Stimulated activated CD8-positive, alpha-beta memory T cell treated with anti-CD3 and anti-CD28 coated beads, Interleukin-7, amount 100 ng/mL, for 24 hours (primary cell): ENCODE results near the gene SAMD7.
A peak's percentile ranks its signal among the peaks of the same experiment; 100 is the strongest.

Experiments used
- DNase-seq: peaks from one replicate; pipeline ENCODE4 v3.0.0-alpha.2; 2020; ENCODE audit warnings: low read depth

SAMD7 gene, protein sequence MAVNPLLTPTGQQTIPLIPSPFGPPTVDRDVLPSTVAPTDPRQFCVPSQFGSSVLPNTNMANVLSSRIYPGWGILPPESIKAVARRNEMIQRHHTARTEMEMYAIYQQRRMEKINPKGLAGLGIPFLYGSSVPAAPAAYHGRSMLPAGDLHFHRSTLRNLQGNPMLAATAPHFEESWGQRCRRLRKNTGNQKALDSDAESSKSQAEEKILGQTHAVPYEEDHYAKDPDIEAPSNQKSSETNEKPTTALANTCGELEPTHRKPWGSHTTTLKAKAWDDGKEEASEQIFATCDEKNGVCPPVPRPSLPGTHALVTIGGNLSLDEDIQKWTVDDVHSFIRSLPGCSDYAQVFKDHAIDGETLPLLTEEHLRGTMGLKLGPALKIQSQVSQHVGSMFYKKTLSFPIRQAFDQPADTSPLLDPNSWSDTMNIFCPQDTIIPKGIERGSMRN

DNA sequence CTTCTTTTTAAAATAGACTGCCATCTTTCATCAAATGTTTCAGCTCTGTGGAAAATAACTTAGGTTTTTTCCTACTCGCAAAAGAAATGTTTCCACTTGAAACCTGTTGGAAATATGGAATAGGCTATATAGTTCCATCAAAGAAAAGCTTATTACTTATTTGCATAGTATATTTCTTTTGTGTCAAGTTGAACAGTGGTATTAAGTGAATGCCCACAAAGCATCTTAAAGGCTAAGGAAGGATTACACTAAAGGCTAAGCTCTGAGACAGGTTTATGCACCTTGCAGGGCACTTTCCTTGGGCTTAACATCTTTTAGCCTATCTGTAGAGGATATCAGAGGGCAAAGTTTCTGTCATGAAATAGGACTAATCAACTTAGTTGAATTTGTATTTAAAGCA, at the start of gene SAMD7:
Gene SAMD7 (plus strand): TSS at position 301 of the 400 bp plus-strand sequence. CDS start 7,927 bp downstream, outside the sequence.
- no peak for DNase-seq

DNA sequence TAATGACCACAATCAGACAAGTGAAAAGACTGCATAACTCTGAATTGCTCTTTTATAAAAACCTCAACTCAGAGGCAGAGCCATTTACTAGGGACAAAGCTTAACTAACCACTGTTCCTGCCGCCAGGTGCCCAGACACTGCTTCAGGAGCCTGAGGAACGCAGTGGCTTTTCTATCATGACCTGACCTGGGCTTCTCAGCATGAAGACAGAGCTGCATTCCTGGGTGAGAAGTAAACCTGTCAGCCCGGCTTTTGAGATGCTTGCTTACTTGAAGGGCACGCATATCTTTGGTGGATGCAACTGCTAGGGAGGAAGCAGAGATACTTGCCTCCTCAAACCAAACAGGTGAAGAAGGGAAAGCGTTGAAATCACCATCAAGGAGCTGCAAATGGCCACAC, 49.5 kb upstream of the SAMD7 start:
- DNase-seq = no peak

GRCh38 chr3:169863458-169863899, 47.9 kb upstream of the SAMD7 start:
- DNase-seq = peak; percentile 25

- no peak for DNase-seq
These were observed 47.1 kb upstream of the SAMD7 start for GRCh38 chr3:169864270-169864669.

- peak; percentile 4 for DNase-seq
These were observed 46.1 kb upstream of the SAMD7 start for GRCh38 chr3:169865176-169865767.

GRCh38 chr3:169867584-169868210, 43.7 kb upstream of the SAMD7 start:
- DNase-seq = no peak

DNA sequence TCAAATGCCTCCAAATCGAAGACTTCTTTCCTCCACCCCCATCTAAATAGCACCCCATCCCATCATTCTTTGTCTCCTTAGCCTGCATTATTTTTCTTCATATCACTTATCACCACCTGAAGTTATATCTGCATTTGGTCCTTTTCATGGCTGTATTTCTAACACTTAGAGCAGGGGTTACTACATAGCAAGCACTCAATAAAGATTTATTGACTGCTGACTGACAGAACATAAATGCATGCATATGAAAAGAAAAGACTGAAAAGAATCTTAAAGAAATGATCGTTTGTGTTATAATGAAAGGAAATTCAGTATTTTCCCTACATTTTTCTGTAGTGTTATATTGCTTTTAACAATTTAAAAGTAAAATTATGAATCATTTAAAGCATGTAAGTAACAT, 43.0 kb upstream of the SAMD7 start:
- no peak for DNase-seq

DNA sequence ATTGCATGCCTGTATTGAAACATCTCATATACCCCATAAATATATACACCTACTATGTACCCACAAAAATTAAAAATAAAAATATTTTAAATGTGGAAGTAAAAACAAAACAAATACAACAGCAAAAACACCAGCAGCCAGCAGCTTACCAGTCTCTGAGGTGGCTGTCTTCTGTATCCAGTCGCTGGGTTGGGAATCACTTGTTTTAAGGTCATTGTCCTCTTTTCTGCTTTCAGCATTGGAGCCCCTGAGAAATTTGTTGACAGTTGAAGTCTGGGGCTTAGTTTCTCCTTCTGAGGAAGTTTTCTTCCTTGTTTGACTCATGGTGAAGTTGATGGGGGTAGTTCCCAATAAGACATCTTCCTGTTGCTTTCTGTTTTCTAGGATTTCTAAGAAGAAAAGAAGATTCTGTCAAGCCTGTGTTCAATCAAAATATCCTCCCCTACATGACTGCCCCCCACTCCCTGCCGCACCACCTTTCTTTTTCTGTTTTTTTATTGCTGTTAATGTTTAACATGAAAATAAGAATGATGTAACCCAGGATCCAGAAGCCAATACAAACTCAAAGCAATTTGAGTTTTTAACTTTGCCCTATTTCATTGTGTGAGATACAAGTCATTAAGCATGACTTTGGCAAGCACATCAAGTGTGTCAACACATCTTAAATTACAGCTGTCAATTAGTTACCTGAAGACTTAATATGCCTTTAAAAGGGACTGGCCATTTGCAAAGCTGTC, 41.7 kb upstream of the SAMD7 start, which contains the start of gene LRRC31:
Gene LRRC31 (minus strand): TSS at position 452 of the 737 bp plus-strand sequence. CDS start 128 bp downstream, at position 324.
- DNase-seq = no peak

DNA sequence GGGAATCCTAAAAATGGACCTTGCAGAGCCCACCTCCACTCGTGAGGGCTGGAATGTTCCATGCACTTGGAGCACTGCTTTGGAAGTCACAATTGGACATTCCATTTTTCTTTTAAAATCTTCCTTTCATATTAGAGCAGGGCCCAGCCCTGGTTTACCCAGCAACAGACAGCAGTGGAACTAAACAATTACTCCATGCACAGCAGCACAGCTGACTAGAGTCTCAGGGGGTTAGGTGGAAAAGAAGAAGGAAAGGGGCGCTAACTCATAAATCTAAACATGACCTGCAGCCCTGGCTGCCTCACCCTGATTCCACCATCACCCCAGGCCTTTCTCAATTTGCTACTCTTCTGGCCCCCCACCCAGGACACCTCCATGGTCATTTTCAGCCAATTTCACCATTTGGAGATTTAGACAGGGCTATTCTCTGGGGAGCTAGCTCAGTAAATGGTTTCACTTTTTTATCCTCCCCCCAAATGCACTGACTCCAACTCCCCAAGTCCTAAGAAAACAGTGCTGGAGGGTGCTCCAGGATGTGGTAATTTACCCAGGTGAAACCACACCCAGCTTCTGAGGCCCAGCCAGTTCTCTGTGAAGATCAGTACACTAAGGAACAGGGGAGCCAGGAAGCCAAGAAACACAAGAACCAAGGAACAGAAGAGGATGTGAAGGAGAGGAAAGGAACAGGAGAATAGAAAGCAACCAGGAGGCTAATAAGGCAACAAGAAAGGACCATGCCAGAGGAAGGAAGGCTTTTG, 40.1 kb upstream of the SAMD7 start:
- DNase-seq = no peak

- DNase-seq = no peak
These were observed 32.3 kb upstream of the SAMD7 start for GRCh38 chr3:169879013-169879557.

DNA sequence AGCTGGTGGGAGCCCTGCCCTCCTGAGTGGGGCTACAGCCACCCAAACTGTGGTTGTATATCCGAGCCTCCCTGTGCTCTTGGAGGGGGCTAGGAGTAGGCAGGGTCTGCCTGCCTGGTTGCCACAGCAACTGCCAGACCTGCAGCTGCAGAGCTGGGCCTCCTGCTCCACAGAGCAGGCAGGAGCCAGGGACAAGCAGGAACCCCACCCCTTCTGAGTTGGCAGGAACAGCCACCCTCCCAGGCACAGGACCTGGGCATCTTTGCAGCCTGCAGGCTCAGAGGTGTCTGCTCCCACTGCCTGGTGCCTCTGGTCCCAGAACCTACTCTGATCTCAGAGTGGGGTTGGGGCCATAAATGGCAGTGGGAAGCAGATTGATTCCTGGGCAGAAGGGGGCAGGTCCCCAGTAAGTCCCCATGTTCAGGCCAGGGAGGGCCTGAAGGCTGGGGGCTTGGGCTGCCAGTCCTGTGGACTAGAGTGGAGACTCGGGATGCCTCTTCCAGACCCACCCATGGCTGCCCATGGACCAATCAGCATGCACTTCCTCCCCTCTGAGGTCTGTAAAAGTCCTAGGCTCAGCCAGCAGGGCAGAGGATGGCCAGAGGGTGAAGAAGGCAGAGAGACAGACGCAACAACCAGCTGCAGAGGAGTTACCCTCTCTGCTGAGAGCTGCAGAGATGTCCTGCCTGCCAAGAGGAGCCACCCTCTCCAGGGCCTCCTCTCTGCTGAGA, 31.4 kb upstream of the SAMD7 start:
- no peak for DNase-seq

- no peak for DNase-seq
These were observed 30.7 kb upstream of the SAMD7 start for GRCh38 chr3:169880576-169881250.

GRCh38 chr3:169886671-169887070, 24.7 kb upstream of the SAMD7 start:
- no peak for DNase-seq

GRCh38 chr3:169891886-169892285, 19.5 kb upstream of the SAMD7 start:
- DNase-seq = no peak

DNA sequence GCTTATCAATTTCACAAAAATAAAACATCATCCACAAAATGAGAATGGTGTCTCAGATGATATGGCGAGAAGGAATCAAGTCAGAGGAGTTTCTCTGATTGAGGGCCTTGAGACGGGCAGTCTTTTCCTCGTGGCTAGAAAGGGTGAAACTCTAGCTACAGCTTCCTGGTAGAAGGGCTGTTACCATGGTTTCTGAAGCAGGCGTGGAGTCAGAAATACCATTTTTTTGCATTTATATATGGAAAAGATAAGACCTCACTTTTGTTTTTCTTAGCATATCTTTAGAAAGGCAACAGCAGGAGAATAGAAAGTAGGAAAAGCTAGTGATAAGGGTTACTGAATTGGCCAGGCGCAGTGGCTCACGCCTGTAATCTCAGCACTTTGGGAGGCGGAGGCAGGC, 17.3 kb upstream of the SAMD7 start:
- DNase-seq = no peak

DNA sequence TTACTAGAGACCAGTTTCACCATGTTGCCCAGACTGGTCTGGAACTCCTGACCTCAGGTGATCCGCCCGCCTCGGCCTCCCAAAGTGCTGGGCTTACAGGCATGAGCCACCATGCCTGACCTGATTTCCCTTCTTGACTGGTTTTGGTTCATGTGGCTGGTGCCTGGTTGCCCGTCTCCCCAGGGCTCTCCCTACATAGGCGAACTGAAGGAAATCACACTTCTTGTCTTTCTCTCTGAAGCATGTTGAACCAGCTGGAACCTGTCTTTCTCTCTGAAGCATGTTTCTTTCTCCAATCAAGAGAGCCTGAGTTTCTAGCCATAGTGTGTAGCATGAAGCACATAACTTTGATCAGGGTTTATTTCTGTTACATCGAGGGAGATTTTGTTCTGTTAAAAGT, 16.3 kb upstream of the SAMD7 start:
- DNase-seq = no peak

- no peak for DNase-seq
These were observed 14.1 kb upstream of the SAMD7 start for GRCh38 chr3:169897284-169897683.

DNA sequence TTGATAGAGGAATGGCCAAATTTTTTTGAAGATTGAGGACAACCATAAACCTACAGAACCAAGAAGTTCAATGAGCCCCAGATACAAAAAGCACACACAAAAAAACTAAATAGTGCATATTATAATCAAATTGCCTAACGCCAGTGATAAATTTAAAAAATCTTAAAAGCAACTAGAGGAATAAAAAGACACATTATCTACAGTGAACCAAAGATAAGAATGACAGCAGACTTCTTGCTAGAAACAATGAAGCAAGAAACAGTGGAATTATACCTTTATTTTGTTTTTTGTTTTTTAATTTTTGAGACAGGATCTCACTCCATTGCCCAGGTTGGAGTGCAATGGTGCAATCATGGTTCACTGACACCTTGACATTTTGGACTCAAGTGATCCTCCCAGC, 9.9 kb upstream of the SAMD7 start:
- no peak for DNase-seq

DNA sequence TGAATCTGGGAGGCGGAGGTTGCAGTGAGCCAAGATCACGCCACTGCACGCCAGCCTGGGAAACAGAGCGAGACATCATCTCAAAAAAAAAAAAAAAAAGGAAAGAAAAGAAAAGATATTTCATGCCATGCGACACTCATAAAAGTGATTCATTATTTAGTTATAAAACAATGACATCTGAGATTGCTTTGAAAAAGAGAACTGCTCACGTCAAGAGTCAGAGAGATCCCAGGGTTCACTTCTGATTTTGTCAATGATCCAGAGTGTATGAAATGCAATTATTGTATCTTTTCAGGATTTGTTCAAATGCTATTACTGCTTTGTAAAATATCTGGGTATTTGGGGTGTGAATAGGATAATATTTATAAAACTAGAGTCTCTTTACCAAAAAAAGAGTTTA, 6.0 kb upstream of the SAMD7 start:
- no peak for DNase-seq

DNA sequence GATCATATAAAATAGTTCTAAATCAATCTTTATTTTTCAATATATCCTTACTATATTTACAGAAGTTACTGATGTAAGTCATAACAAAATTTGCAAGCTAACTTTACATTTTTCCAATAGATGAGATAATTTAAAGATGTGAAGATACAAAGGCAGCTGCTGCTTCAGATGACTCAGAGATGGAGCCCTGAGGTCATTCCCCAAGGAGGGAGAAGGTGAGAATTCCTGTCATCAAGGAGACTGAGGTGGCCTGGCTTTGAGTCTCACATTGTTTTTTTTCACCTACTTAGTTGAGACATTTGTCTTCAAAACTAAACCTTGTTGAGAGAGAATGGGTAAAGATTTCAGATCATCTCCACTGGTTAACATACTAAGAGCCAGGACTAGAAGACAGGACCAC, 3.9 kb upstream of the SAMD7 start:
- DNase-seq = no peak
